Measurements from ENCODE around the gene WWOX. TPM values are rescaled to one million over a fixed set of nuclear protein-coding genes. Genes with fewer than 3 reads are reported as not detected.

WWOX gene
- polyA plus RNA-seq, 2 of the 4 experiments (the other 2 are of a cell fraction), result 16.0 to 17.2 TPM

DNA sequence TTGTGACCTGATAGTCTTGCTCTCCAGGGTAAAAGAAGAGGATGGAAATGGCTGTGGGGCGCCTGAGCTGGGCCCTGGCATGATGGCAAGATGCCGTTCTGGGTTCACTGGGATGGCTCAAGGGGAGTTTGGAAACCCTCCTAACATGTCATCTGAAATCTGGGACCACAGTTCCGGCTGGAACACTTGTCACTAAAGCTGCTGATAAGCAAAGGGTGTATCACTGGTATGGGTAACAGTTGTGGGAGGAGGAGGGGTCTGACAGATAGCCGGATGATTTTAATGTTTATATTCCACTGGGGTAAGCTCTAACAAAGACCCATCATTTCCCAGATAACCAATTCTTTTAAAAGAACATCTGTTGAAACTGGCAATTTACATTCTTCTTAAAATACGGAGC lies 390.2 kb downstream of the WWOX start (continued):
- TF ChIP-seq, protein P1, sequence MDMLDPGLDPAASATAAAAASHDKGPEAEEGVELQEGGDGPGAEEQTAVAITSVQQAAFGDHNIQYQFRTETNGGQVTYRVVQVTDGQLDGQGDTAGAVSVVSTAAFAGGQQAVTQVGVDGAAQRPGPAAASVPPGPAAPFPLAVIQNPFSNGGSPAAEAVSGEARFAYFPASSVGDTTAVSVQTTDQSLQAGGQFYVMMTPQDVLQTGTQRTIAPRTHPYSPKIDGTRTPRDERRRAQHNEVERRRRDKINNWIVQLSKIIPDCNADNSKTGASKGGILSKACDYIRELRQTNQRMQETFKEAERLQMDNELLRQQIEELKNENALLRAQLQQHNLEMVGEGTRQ (IDR thresholded peaks at IDR 0.05), result no peak
- TF ChIP-seq, protein P2, sequence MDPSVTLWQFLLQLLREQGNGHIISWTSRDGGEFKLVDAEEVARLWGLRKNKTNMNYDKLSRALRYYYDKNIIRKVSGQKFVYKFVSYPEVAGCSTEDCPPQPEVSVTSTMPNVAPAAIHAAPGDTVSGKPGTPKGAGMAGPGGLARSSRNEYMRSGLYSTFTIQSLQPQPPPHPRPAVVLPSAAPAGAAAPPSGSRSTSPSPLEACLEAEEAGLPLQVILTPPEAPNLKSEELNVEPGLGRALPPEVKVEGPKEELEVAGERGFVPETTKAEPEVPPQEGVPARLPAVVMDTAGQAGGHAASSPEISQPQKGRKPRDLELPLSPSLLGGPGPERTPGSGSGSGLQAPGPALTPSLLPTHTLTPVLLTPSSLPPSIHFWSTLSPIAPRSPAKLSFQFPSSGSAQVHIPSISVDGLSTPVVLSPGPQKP (IDR thresholded peaks at IDR 0.05; ENCODE audit: low read depth, low read length), result no peak
- TF ChIP-seq FOXS1 (CRISPR knock-in tag; IDR thresholded peaks at IDR 0.05) (no peak), NFE2L2 (conservative IDR thresholded peaks at IDR 0.05; ENCODE audit: low read length) (no peak), HDAC2 (IDR thresholded peaks at IDR 0.05) (no peak)

DNA sequence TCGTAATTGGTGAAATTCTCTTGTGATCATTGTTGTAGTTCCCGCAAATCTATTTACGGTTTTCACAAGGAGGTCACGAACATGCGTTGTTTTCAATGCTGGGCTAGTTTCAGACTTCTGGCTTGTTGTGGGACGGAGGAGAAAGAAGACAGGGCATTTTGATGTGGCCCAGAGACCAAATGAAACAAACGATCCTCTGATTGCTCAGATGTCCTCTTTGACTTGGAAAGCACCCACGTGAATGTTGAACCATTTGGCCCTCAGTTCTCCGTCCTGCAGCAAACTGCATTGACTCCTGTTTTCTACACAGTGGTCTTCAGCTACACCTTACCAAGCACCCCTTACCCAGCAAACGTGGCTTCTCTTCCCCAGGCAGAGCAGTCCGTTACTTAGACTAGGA lies 391.0 kb downstream of the WWOX start:
- Histone ChIP-seq H3K27ac (no peak overlapping the region), H3K4me2 (no peak overlapping the region), H3K4me3 (no peak overlapping the region), H3K4me1 (no peaks in the 10 kb centered on the region), H3K9me3 (no peaks in the 10 kb centered on the region)
- DNase-seq (ENCODE audit: low read depth in 1 of 2, low spot score in 1 of 2), result no peak
- no peak for FAIRE-seq
- ChIA-PET CTCF (interaction anchor here (0.7 to 1.2 kb wide), 2 partner anchors 14 to 402 kb away, joined by 3 to 4 read pairs; no protein-coding TSS in a partner anchor), POLR2A (no interaction called here)
- ATAC-seq, result no peak
- WGBS (ENCODE audit: missing lambda C conversion rate), result 58% methylated on average over 11 of the region's 11 CpGs
- no peak for TF ChIP-seq TP53 (CRISPR knock-in tag; IDR thresholded peaks at IDR 0.05)
- TF ChIP-seq ZC3H11A (IDR thresholded peaks at IDR 0.05), result no peak
- TF ChIP-seq TFCP2L1 (CRISPR knock-in tag; IDR thresholded peaks at IDR 0.05), result no peak
- no peak for TF ChIP-seq EHMT2 (IDR thresholded peaks at IDR 0.05; ENCODE audit: low read depth)
- TF ChIP-seq RCOR1 (IDR thresholded peaks at IDR 0.05; ENCODE audit: low read depth, low read length), result no peak

DNA sequence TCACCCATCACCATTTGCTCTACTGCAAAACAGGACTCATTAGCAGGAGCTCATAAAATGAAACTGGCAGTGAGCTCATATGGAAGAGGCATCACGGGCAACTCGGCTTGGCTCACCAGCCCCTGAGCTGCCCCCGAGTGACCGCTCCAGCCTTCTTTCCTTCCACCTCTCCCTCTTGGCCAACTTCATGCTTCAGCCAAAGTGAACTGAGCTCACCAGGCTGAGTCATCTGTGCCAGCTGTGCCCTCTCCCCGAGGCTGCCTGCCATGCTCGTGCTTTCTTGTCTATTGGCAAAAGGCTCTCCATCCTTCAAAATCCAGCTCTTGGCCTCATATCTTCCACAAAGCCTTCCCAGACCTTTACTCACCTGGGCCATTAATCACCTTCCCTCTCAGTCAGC lies 391.4 kb downstream of the WWOX start:
- no peak overlapping the region for H3K4me3 ChIP-seq
- FAIRE-seq (no peak), ATAC-seq (no peak), DNase-seq (ENCODE audit: low read depth in 1 of 2, low spot score in 1 of 2) (no peak)
- no peak overlapping the region for H3K27ac ChIP-seq
- H3K4me2 ChIP-seq, result no peak overlapping the region
- POLR2A ChIA-PET, result no interaction called here
- no peak for TF ChIP-seq FOSL2 (IDR thresholded peaks at IDR 0.05)
- no peak for TF ChIP-seq FOSL2 (CRISPR knock-in tag; IDR thresholded peaks at IDR 0.05)
- TF ChIP-seq, protein P2 (IDR thresholded peaks at IDR 0.05; ENCODE audit: low read depth, low read length), result no peak
- TF ChIP-seq JUNB (IDR thresholded peaks at IDR 0.05), result no peak
- TF ChIP-seq EHF (CRISPR knock-in tag; IDR thresholded peaks at IDR 0.05), result no peak
- TF ChIP-seq, protein P3, sequence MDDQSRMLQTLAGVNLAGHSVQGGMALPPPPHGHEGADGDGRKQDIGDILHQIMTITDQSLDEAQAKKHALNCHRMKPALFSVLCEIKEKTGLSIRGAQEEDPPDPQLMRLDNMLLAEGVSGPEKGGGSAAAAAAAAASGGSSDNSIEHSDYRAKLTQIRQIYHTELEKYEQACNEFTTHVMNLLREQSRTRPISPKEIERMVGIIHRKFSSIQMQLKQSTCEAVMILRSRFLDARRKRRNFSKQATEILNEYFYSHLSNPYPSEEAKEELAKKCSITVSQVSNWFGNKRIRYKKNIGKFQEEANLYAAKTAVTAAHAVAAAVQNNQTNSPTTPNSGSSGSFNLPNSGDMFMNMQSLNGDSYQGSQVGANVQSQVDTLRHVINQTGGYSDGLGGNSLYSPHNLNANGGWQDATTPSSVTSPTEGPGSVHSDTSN (IDR thresholded peaks at IDR 0.05), result no peak
- TF ChIP-seq, protein P1 (IDR thresholded peaks at IDR 0.05), result no peak
- TF ChIP-seq CBX2 (IDR thresholded peaks at IDR 0.05; ENCODE audit: borderline replicate concordance, low read depth), result no peak
- TF ChIP-seq RFX5 (IDR thresholded peaks at IDR 0.05), result no peak
- TF ChIP-seq HEYL (CRISPR knock-in tag; IDR thresholded peaks at IDR 0.05), result no peak
- TF ChIP-seq ZFP36 (IDR thresholded peaks at IDR 0.05; ENCODE audit: borderline replicate concordance, partially characterized antibody), result no peak
- TF ChIP-seq EP300 (IDR thresholded peaks at IDR 0.05), result no peak
- TF ChIP-seq POLR2A (IDR thresholded peaks at IDR 0.05; ENCODE audit: low read length), result no peak
- H3K4me1 ChIP-seq, result no peaks in the 10 kb centered on the region
- CTCF ChIA-PET, result interaction anchor here (1.2 kb wide), 1 partner anchor 13 kb away, joined by 4 read pairs; no protein-coding TSS in a partner anchor
- H3K9me3 ChIP-seq, result no peaks in the 10 kb centered on the region
- 64% methylated on average over 6 of the region's 6 CpGs for WGBS (ENCODE audit: missing lambda C conversion rate)
